Activated naive CD8-positive, alpha-beta T cell treated with anti-CD3 and anti-CD28 coated beads for 36 hours (primary cell): ENCODE measurements around the gene DHODH. TPM values are rescaled to one million over a fixed set of nuclear protein-coding genes. Genes with fewer than 3 reads are reported as not detected.
"Not testable (repeated sequence)": the region's sequence is repeated elsewhere in the genome, so short reads cannot be mapped to it uniquely, and the experiment has no call there.

ENCODE experiments used
- DNase-seq: peaks from one replicate; pipeline ENCODE4 v3.0.0; 2021
- H3K27ac Mint-ChIP-seq: one replicate; pipeline ENCODE4 v1.8.0; 2022; ENCODE audit warnings: mild to moderate bottlenecking, moderate library complexity, mixed read lengths
- H3K27me3 Mint-ChIP-seq: one replicate; pipeline ENCODE4 v1.8.0; 2022; ENCODE audit warnings: mild to moderate bottlenecking, mixed read lengths
- H3K36me3 Mint-ChIP-seq: one replicate; pipeline ENCODE4 v1.8.0; 2021; ENCODE audit warnings: mild to moderate bottlenecking, mixed read lengths
- H3K4me1 Mint-ChIP-seq: one replicate; pipeline ENCODE4 v1.8.0; 2021; ENCODE audit warnings: mixed read lengths
- H3K4me3 Mint-ChIP-seq: one replicate; pipeline ENCODE4 v1.8.0; 2022; ENCODE audit warnings: mild to moderate bottlenecking, moderate library complexity, mixed read lengths
- H3K9me3 Mint-ChIP-seq: one replicate; pipeline ENCODE4 v1.8.0; 2022; ENCODE audit warnings: mixed read lengths
- total RNA-seq, 2 experiments: library from RNA; stranded (reverse); gene quantifications; one replicate each; pipeline ENCODE4 v1.2.3, GENCODE V29; 2021

Gene DHODH
- total RNA-seq, 2 experiments from 2014 or later: 25.4 to 25.8 TPM

GRCh38 chr16:72059060-72059459, 50.5 kb downstream of the DHODH start:
- not testable (repeated sequence) for H3K4me3 Mint-ChIP-seq, H3K27me3 Mint-ChIP-seq, H3K4me1 Mint-ChIP-seq, H3K27ac Mint-ChIP-seq, H3K9me3 Mint-ChIP-seq, H3K36me3 Mint-ChIP-seq, DNase-seq

- H3K4me1 Mint-ChIP-seq: no peaks in the 10 kb centered on the region
- H3K27ac Mint-ChIP-seq: no peak overlapping the region
- no peaks in the 10 kb centered on the region for H3K27me3 Mint-ChIP-seq
- no peak for DNase-seq
- no peak overlapping the region for H3K4me3 Mint-ChIP-seq
- no peaks in the 10 kb centered on the region for H3K9me3 Mint-ChIP-seq
- no peaks in the 10 kb centered on the region for H3K36me3 Mint-ChIP-seq
Measured at GRCh38 chr16:72060405-72060804, 51.9 kb downstream of the DHODH start.

- no peak overlapping the region for H3K27ac Mint-ChIP-seq
- H3K4me3 Mint-ChIP-seq: no peak overlapping the region
- no peak for DNase-seq
- no peaks in the 10 kb centered on the region for H3K4me1 Mint-ChIP-seq
- H3K36me3 Mint-ChIP-seq: no peaks in the 10 kb centered on the region
- H3K9me3 Mint-ChIP-seq: no peaks in the 10 kb centered on the region
- no peaks in the 10 kb centered on the region for H3K27me3 Mint-ChIP-seq
Measured at GRCh38 chr16:72061564-72061963, 53.0 kb downstream of the DHODH start.

GRCh38 chr16:72064361-72064894, 55.9 kb downstream of the DHODH start:
- no peak overlapping the region for H3K27ac Mint-ChIP-seq
- no peak for DNase-seq
- no peaks in the 10 kb centered on the region for H3K9me3 Mint-ChIP-seq
- no peaks in the 10 kb centered on the region for H3K27me3 Mint-ChIP-seq
- H3K4me1 Mint-ChIP-seq: no peaks in the 10 kb centered on the region
- no peaks in the 10 kb centered on the region for H3K36me3 Mint-ChIP-seq
- H3K4me3 Mint-ChIP-seq: no peak overlapping the region

- Mint-ChIP-seq H3K4me3 (no peak overlapping the region), H3K9me3 (no peaks in the 10 kb centered on the region), H3K36me3 (no peaks in the 10 kb centered on the region), H3K4me1 (no peaks in the 10 kb centered on the region), H3K27me3 (no peaks in the 10 kb centered on the region), H3K27ac (no peak overlapping the region)
- no peak for DNase-seq
Measured at GRCh38 chr16:72066747-72067146, 58.2 kb downstream of the DHODH start.

- Mint-ChIP-seq H3K9me3 (no peaks in the 10 kb centered on the region), H3K27me3 (no peaks in the 10 kb centered on the region), H3K4me1 (no peaks in the 10 kb centered on the region), H3K36me3 (no peaks in the 10 kb centered on the region), H3K27ac (no peak overlapping the region), H3K4me3 (no peak overlapping the region)
- no peak for DNase-seq
Measured at GRCh38 chr16:72068930-72069329, 60.4 kb downstream of the DHODH start.

- H3K27ac Mint-ChIP-seq: no peak overlapping the region
- H3K4me3 Mint-ChIP-seq: no peak overlapping the region
- no peaks in the 10 kb centered on the region for H3K27me3 Mint-ChIP-seq
- DNase-seq: no peak
- no peaks in the 10 kb centered on the region for H3K9me3 Mint-ChIP-seq
- no peaks in the 10 kb centered on the region for H3K36me3 Mint-ChIP-seq
- H3K4me1 Mint-ChIP-seq: no peaks in the 10 kb centered on the region
Measured at GRCh38 chr16:72072514-72073342, 64.2 kb downstream of the DHODH start.

GRCh38 chr16:72073560-72074230, 65.2 kb downstream of the DHODH start:
- no peaks in the 10 kb centered on the region for H3K27me3 Mint-ChIP-seq

GRCh38 chr16:72075067-72075466, 66.5 kb downstream of the DHODH start:
- not testable (repeated sequence) for H3K36me3 Mint-ChIP-seq, H3K4me1 Mint-ChIP-seq, H3K27ac Mint-ChIP-seq, DNase-seq, H3K27me3 Mint-ChIP-seq, H3K4me3 Mint-ChIP-seq, H3K9me3 Mint-ChIP-seq

More at GRCh38 chr16:72073560-72074230, 65.2 kb downstream of the DHODH start:
- no peaks in the 10 kb centered on the region for H3K9me3 Mint-ChIP-seq
- no peak overlapping the region for H3K4me3 Mint-ChIP-seq
- H3K27ac Mint-ChIP-seq: no peak overlapping the region
- no peaks in the 10 kb centered on the region for H3K36me3 Mint-ChIP-seq
- no peak for DNase-seq
- no peaks in the 10 kb centered on the region for H3K4me1 Mint-ChIP-seq

Other genes with a start within 250 kb of the DHODH start
- gene AP1G1, start 199.9 kb upstream of the DHODH start, total RNA-seq: 10 to 100 TPM; 59.1 to 62.2 TPM
- gene ATXN1L, start 162.8 kb upstream of the DHODH start, total RNA-seq: 10 to 100 TPM; 13.4 to 15.3 TPM
- gene ZNF821, start 124.6 kb upstream of the DHODH start, total RNA-seq: 1 to 10 TPM; 4.0 to 6.1 TPM
- gene IST1, start 113.2 kb upstream of the DHODH start, total RNA-seq: 100 to 1,000 TPM; 158 to 163 TPM
- gene PKD1L3, start 8.3 kb upstream of the DHODH start, total RNA-seq: under 1 TPM; 0.12 to 0.19 TPM
- not detected for gene HP, start 45.8 kb downstream of the DHODH start, total RNA-seq
- not detected for gene HPR, start 54.5 kb downstream of the DHODH start, total RNA-seq
- 10 to 100 TPM; 26.7 to 31.1 TPM for gene TXNL4B, start 84.9 kb downstream of the DHODH start, total RNA-seq
- 10 to 100 TPM; 80.5 to 85.1 TPM for gene DHX38, start 85.1 kb downstream of the DHODH start, total RNA-seq
- 1 to 10 TPM; 1.1 to 1.5 TPM for gene PMFBP1, start 163.4 kb downstream of the DHODH start, total RNA-seq